ENCODE results near the gene SCN5A.

The SCN5A gene

GRCh38 chr3:38606561-38606960 lies 42.9 kb downstream of the SCN5A start:
- H3K4me3 ChIP-seq (ENCODE audit: low read depth, low read length): no peak overlapping the region
- no peaks in the 10 kb centered on the region for H3K27me3 ChIP-seq (ENCODE audit: control insufficient read depth, insufficient read depth, low read length)
- H3K4me1 ChIP-seq (ENCODE audit: control insufficient read depth, insufficient read depth, low read length): no peaks in the 10 kb centered on the region
- no peaks in the 10 kb centered on the region for H3K9me3 ChIP-seq (ENCODE audit: control insufficient read depth, insufficient read depth, low read length)
- H3K36me3 ChIP-seq (ENCODE audit: control insufficient read depth, insufficient read depth, low read length): peaks cover 8% of the 10 kb centered on the region
- H3K9ac ChIP-seq (ENCODE audit: low read depth, low read length): no peak overlapping the region

- H3K27me3 ChIP-seq (ENCODE audit: control insufficient read depth, insufficient read depth, low read length): no peaks in the 10 kb centered on the region
- no peak overlapping the region for H3K9ac ChIP-seq (ENCODE audit: low read depth, low read length)
- H3K9me3 ChIP-seq (ENCODE audit: control insufficient read depth, insufficient read depth, low read length): no peaks in the 10 kb centered on the region
- no peaks in the 10 kb centered on the region for H3K4me1 ChIP-seq (ENCODE audit: control insufficient read depth, insufficient read depth, low read length)
- H3K4me3 ChIP-seq (ENCODE audit: low read depth, low read length): no peak overlapping the region
- peaks cover 10% of the 10 kb centered on the region for H3K36me3 ChIP-seq (ENCODE audit: control insufficient read depth, insufficient read depth, low read length)
Observed at GRCh38 chr3:38605981-38606380, 43.5 kb downstream of the SCN5A start.

- no peaks in the 10 kb centered on the region for H3K4me1 ChIP-seq (ENCODE audit: control insufficient read depth, insufficient read depth, low read length)
Observed at GRCh38 chr3:38604246-38604645, 45.2 kb downstream of the SCN5A start.

GRCh38 chr3:38603731-38604131 lies 45.8 kb downstream of the SCN5A start:
- Histone ChIP-seq H3K27me3 (ENCODE audit: control insufficient read depth, insufficient read depth, low read length) (no peaks in the 10 kb centered on the region), H3K4me1 (ENCODE audit: control insufficient read depth, insufficient read depth, low read length) (no peaks in the 10 kb centered on the region), H3K4me3 (ENCODE audit: low read depth, low read length) (no peak overlapping the region), H3K36me3 (ENCODE audit: control insufficient read depth, insufficient read depth, low read length) (peaks cover 10% of the 10 kb centered on the region), H3K9ac (ENCODE audit: low read depth, low read length) (no peak overlapping the region), H3K9me3 (ENCODE audit: control insufficient read depth, insufficient read depth, low read length) (no peaks in the 10 kb centered on the region)

More at GRCh38 chr3:38604246-38604645, 45.2 kb downstream of the SCN5A start:
- Histone ChIP-seq H3K27me3 (ENCODE audit: control insufficient read depth, insufficient read depth, low read length) (no peaks in the 10 kb centered on the region), H3K36me3 (ENCODE audit: control insufficient read depth, insufficient read depth, low read length) (peaks cover 10% of the 10 kb centered on the region), H3K9me3 (ENCODE audit: control insufficient read depth, insufficient read depth, low read length) (no peaks in the 10 kb centered on the region), H3K9ac (ENCODE audit: low read depth, low read length) (no peak overlapping the region), H3K4me3 (ENCODE audit: low read depth, low read length) (no peak overlapping the region)

GRCh38 chr3:38602576-38603250 lies 46.8 kb downstream of the SCN5A start:
- no peak overlapping the region for H3K4me3 ChIP-seq (ENCODE audit: low read depth, low read length)
- H3K36me3 ChIP-seq (ENCODE audit: control insufficient read depth, insufficient read depth, low read length): peaks cover 10% of the 10 kb centered on the region
- H3K27me3 ChIP-seq (ENCODE audit: control insufficient read depth, insufficient read depth, low read length): no peaks in the 10 kb centered on the region
- no peak overlapping the region for H3K9ac ChIP-seq (ENCODE audit: low read depth, low read length)
- no peaks in the 10 kb centered on the region for H3K4me1 ChIP-seq (ENCODE audit: control insufficient read depth, insufficient read depth, low read length)
- no peaks in the 10 kb centered on the region for H3K9me3 ChIP-seq (ENCODE audit: control insufficient read depth, insufficient read depth, low read length)

- Histone ChIP-seq H3K9ac (ENCODE audit: low read depth, low read length) (no peak overlapping the region), H3K9me3 (ENCODE audit: control insufficient read depth, insufficient read depth, low read length) (no peaks in the 10 kb centered on the region), H3K27me3 (ENCODE audit: control insufficient read depth, insufficient read depth, low read length) (no peaks in the 10 kb centered on the region), H3K36me3 (ENCODE audit: control insufficient read depth, insufficient read depth, low read length) (peaks cover 10% of the 10 kb centered on the region), H3K4me3 (ENCODE audit: low read depth, low read length) (no peak overlapping the region), H3K4me1 (ENCODE audit: control insufficient read depth, insufficient read depth, low read length) (no peaks in the 10 kb centered on the region)
Observed at GRCh38 chr3:38601956-38602550, 47.4 kb downstream of the SCN5A start.

- H3K36me3 ChIP-seq (ENCODE audit: control insufficient read depth, insufficient read depth, low read length): peaks cover 7% of the 10 kb centered on the region
Observed at GRCh38 chr3:38600551-38600950, 48.9 kb downstream of the SCN5A start.

GRCh38 chr3:38599886-38600285 lies 49.6 kb downstream of the SCN5A start:
- H3K36me3 ChIP-seq (ENCODE audit: control insufficient read depth, insufficient read depth, low read length): peaks cover 7% of the 10 kb centered on the region
- H3K9ac ChIP-seq (ENCODE audit: low read depth, low read length): no peak overlapping the region
- H3K4me1 ChIP-seq (ENCODE audit: control insufficient read depth, insufficient read depth, low read length): no peaks in the 10 kb centered on the region
- H3K27me3 ChIP-seq (ENCODE audit: control insufficient read depth, insufficient read depth, low read length): no peaks in the 10 kb centered on the region
- no peak overlapping the region for H3K4me3 ChIP-seq (ENCODE audit: low read depth, low read length)
- H3K9me3 ChIP-seq (ENCODE audit: control insufficient read depth, insufficient read depth, low read length): no peaks in the 10 kb centered on the region

More at GRCh38 chr3:38600551-38600950, 48.9 kb downstream of the SCN5A start:
- Histone ChIP-seq H3K9me3 (ENCODE audit: control insufficient read depth, insufficient read depth, low read length) (no peaks in the 10 kb centered on the region), H3K27me3 (ENCODE audit: control insufficient read depth, insufficient read depth, low read length) (no peaks in the 10 kb centered on the region), H3K4me3 (ENCODE audit: low read depth, low read length) (no peak overlapping the region), H3K4me1 (ENCODE audit: control insufficient read depth, insufficient read depth, low read length) (no peaks in the 10 kb centered on the region), H3K9ac (ENCODE audit: low read depth, low read length) (no peak overlapping the region)

GRCh38 chr3:38598791-38599190 lies 50.7 kb downstream of the SCN5A start:
- Histone ChIP-seq H3K4me3 (ENCODE audit: low read depth, low read length) (no peak overlapping the region), H3K4me1 (ENCODE audit: control insufficient read depth, insufficient read depth, low read length) (no peaks in the 10 kb centered on the region), H3K27me3 (ENCODE audit: control insufficient read depth, insufficient read depth, low read length) (no peaks in the 10 kb centered on the region), H3K9me3 (ENCODE audit: control insufficient read depth, insufficient read depth, low read length) (no peaks in the 10 kb centered on the region), H3K36me3 (ENCODE audit: control insufficient read depth, insufficient read depth, low read length) (peaks cover 7% of the 10 kb centered on the region), H3K9ac (ENCODE audit: low read depth, low read length) (no peak overlapping the region)

- no peaks in the 10 kb centered on the region for H3K27me3 ChIP-seq (ENCODE audit: control insufficient read depth, insufficient read depth, low read length)
Observed at GRCh38 chr3:38597502-38598060, 51.9 kb downstream of the SCN5A start.

GRCh38 chr3:38595393-38595792 lies 54.1 kb downstream of the SCN5A start:
- no peak overlapping the region for H3K4me3 ChIP-seq (ENCODE audit: low read depth, low read length)
- H3K4me1 ChIP-seq (ENCODE audit: control insufficient read depth, insufficient read depth, low read length): no peaks in the 10 kb centered on the region
- H3K36me3 ChIP-seq (ENCODE audit: control insufficient read depth, insufficient read depth, low read length): no peaks in the 10 kb centered on the region
- no peaks in the 10 kb centered on the region for H3K27me3 ChIP-seq (ENCODE audit: control insufficient read depth, insufficient read depth, low read length)
- H3K9ac ChIP-seq (ENCODE audit: low read depth, low read length): no peak overlapping the region
- H3K9me3 ChIP-seq (ENCODE audit: control insufficient read depth, insufficient read depth, low read length): no peaks in the 10 kb centered on the region

More at GRCh38 chr3:38597502-38598060, 51.9 kb downstream of the SCN5A start:
- no peak overlapping the region for H3K9ac ChIP-seq (ENCODE audit: low read depth, low read length)
- no peaks in the 10 kb centered on the region for H3K4me1 ChIP-seq (ENCODE audit: control insufficient read depth, insufficient read depth, low read length)
- H3K9me3 ChIP-seq (ENCODE audit: control insufficient read depth, insufficient read depth, low read length): no peaks in the 10 kb centered on the region
- peaks cover 3% of the 10 kb centered on the region for H3K36me3 ChIP-seq (ENCODE audit: control insufficient read depth, insufficient read depth, low read length)
- H3K4me3 ChIP-seq (ENCODE audit: low read depth, low read length): no peak overlapping the region

GRCh38 chr3:38590521-38590920 lies 59.0 kb downstream of the SCN5A start:
- Histone ChIP-seq H3K4me3 (ENCODE audit: low read depth, low read length) (no peak overlapping the region), H3K4me1 (ENCODE audit: control insufficient read depth, insufficient read depth, low read length) (no peaks in the 10 kb centered on the region), H3K9ac (ENCODE audit: low read depth, low read length) (no peak overlapping the region), H3K36me3 (ENCODE audit: control insufficient read depth, insufficient read depth, low read length) (peaks cover 2% of the 10 kb centered on the region), H3K9me3 (ENCODE audit: control insufficient read depth, insufficient read depth, low read length) (no peaks in the 10 kb centered on the region), H3K27me3 (ENCODE audit: control insufficient read depth, insufficient read depth, low read length) (no peaks in the 10 kb centered on the region)
